K562 (cell line): ENCODE data around the gene ENDOD1. TPM values are rescaled to one million over a fixed set of nuclear protein-coding genes. Genes with fewer than 3 reads are reported as not detected.

Experiments used
- ATAC-seq: fragments of 200-7000 bp; cut with Tn5 transposase; 3 replicates; pipeline ENCODE4 v1.9.1; 2020; ENCODE audit warnings: moderate library complexity
- BruUV-seq: library from RNA; stranded (reverse); fragments of 400-500 nt; replicated peaks from 2 replicates; lab custom pipeline; 2021; lab: Mats Ljungman, UMichigan
- CTCF ChIA-PET: fragments of 300-600 bp; formaldehyde crosslinking; extraction: SDS; loops from one replicate; lab custom pipeline; 2021; ENCODE audit warnings: low intra/inter-chr PET ratio; lab: Yijun Ruan, JAX
- POLR2A ChIA-PET: fragments of 300-600, 350-650 bp; sonication (Branson Sonifier 250); formaldehyde crosslinking; extraction: SDS; loops from one replicate; lab custom pipeline; 2021; ENCODE audit warnings: antibody characterized with exemption, inconsistent platforms; lab: Yijun Ruan, JAX
- DNase-seq, 4 experiments: peaks; one replicate each; pipeline versions ENCODE4 v3.0.0 to v3.0.0-alpha.2; 2011 to 2018; ENCODE audit warnings: low spot score in 3 of 4, mixed read lengths in 3 of 4; ENCODE audit errors: extremely low read depth in 1 of 4
- FAIRE-seq: peaks from 2 replicates; lab custom pipeline; 2011; peaks lifted over from hg19 to GRCh38; lab: Jason Lieb, UNC
- H2AFZ ChIP-seq: 2 replicates; pipeline ENCODE4 v1.6.0; 2011; ENCODE audit warnings: low read depth, low read length, control low read depth, inconsistent platforms
- H3K27ac ChIP-seq: fragments of 200-600 bp; 3 replicates; pipeline ENCODE4 v1.8.0; 2011; ENCODE audit warnings: low read depth, mild to moderate bottlenecking, control low read depth, inconsistent platforms, low read length, moderate library complexity, mixed read lengths; ENCODE audit errors: extremely low read depth
- H3K27me3 ChIP-seq, 2 experiments: fragments of 300-600 bp in 1 of 2; 2 replicates in 1 of 2; 3 replicates in 1 of 2; pipeline versions ENCODE4 v1.6.0 to v1.8.0; 2011; ENCODE audit warnings: inconsistent platforms in 2 of 2, low read length in 2 of 2, mild to moderate bottlenecking in 1 of 2, mixed read lengths in 1 of 2, moderate library complexity in 1 of 2; ENCODE audit not compliant: control insufficient read depth in 2 of 2, insufficient read depth in 2 of 2
- H3K36me3 ChIP-seq: fragments of 300-600 bp; 3 replicates; pipeline ENCODE4 v1.8.0; 2011; ENCODE audit warnings: mild to moderate bottlenecking, low read length, inconsistent platforms; ENCODE audit not compliant: control insufficient read depth, insufficient read depth
- H3K4me1 ChIP-seq, 2 experiments: fragments of 200-600 bp in 1 of 2; replicated peaks in 1 of 2; 2 replicates in 1 of 2; 3 replicates in 1 of 2; pipeline versions ENCODE4 v1.5.1 to v1.8.0; 2011; ENCODE audit warnings: inconsistent platforms in 2 of 2, low read length in 2 of 2, mild to moderate bottlenecking in 1 of 2, mixed read lengths in 1 of 2, moderate library complexity in 1 of 2; ENCODE audit not compliant: control insufficient read depth in 2 of 2, insufficient read depth in 2 of 2
- H3K4me2 ChIP-seq: 2 replicates; pipeline ENCODE4 v1.6.1; 2011; ENCODE audit warnings: low read length, control low read depth, inconsistent platforms, mixed read lengths; ENCODE audit not compliant: insufficient read depth
- H3K4me3 ChIP-seq: fragments of 200-600 bp; sonication (generic), shearing (Covaris generic); 2 replicates; pipeline ENCODE4 v1.5.1; 2016; ENCODE audit warnings: control low read depth, inconsistent platforms
- H3K79me2 ChIP-seq: fragments of 200-600 bp; 3 replicates; pipeline ENCODE4 v1.8.0; 2011; ENCODE audit warnings: low read length, inconsistent platforms; ENCODE audit not compliant: control insufficient read depth, insufficient read depth
- H3K9ac ChIP-seq, 2 experiments: 2 replicates each; pipeline versions ENCODE4 v1.6.0 to v1.6.1; 2011; ENCODE audit warnings: low read depth in 2 of 2, low read length in 2 of 2, control low read depth in 1 of 2, inconsistent platforms in 1 of 2, mild to moderate bottlenecking in 1 of 2, mixed read lengths in 1 of 2; ENCODE audit not compliant: insufficient read depth in 1 of 2
- H3K9me1 ChIP-seq: one replicate; pipeline ENCODE4 v1.6.0; 2011; ENCODE audit warnings: inconsistent platforms, mild to moderate bottlenecking, low read length, moderate library complexity; ENCODE audit not compliant: control insufficient read depth, insufficient read depth
- H3K9me3 ChIP-seq: replicated peaks from 2 replicates; pipeline ENCODE4 v1.5.1; 2011; ENCODE audit warnings: low read depth, low read length, inconsistent platforms; ENCODE audit not compliant: control insufficient read depth, insufficient read depth
- H4K20me1 ChIP-seq: replicated peaks from 2 replicates; pipeline ENCODE4 v1.6.1; 2011; ENCODE audit warnings: low read length, inconsistent platforms, mixed read lengths; ENCODE audit not compliant: control insufficient read depth, insufficient read depth
- COPS2 ChIP-seq: fragments of 450-650 bp; conservative IDR thresholded peaks from 2 replicates; pipeline ENCODE4 v1.6.1; 2016; ENCODE audit warnings: mild to moderate bottlenecking, moderate library complexity
- FOXA3 ChIP-seq, 2 experiments: fragments of 450-650 bp in 1 of 2; sonication (generic) in 1 of 2; formaldehyde crosslinking; IDR thresholded peaks in 1 of 2; conservative IDR thresholded peaks in 1 of 2; 2 replicates each; pipeline versions ENCODE4 v1.4.0 to v1.8.0; 2020 to 2022; ENCODE audit warnings: mild to moderate bottlenecking in 2 of 2, missing genetic modification reagents in 1 of 2
- FOXM1 ChIP-seq, 2 experiments: fragments of 450-650 bp in 1 of 2; sonication (generic) in 1 of 2; formaldehyde crosslinking in 1 of 2; IDR thresholded peaks; 2 replicates each; pipeline versions ENCODE4 v1.6.1 to v1.9.0; 2017 to 2022; ENCODE audit warnings: low read depth in 2 of 2, mild to moderate bottlenecking in 2 of 2, missing genetic modification reagents in 1 of 2, moderate library complexity in 1 of 2
- GTF2B ChIP-seq: IDR thresholded peaks from 2 replicates; pipeline ENCODE4 v1.6.1; 2011; ENCODE audit not compliant: insufficient read length; ENCODE audit errors: extremely low read depth
- HDAC2 ChIP-seq: fragments of 450-650 bp; IDR thresholded peaks from 2 replicates; pipeline ENCODE4 v1.6.1; 2016; ENCODE audit warnings: mild to moderate bottlenecking
- HDAC3 ChIP-seq: fragments of 450-650 bp; IDR thresholded peaks from 2 replicates; pipeline ENCODE4 v1.6.1; 2018; ENCODE audit warnings: borderline replicate concordance, mild to moderate bottlenecking, moderate library complexity; ENCODE audit not compliant: partially characterized antibody
- HMGN3 ChIP-seq: IDR thresholded peaks from 2 replicates; pipeline ENCODE4 v1.6.1; 2011; ENCODE audit warnings: borderline replicate concordance, low read depth, mild to moderate bottlenecking, mixed read lengths, low read length; ENCODE audit not compliant: insufficient read length; ENCODE audit errors: extremely low read depth
- KAT2B ChIP-seq: IDR thresholded peaks from one replicate; pipeline ENCODE4 v1.6.1; 2012; ENCODE audit warnings: low read depth, mild to moderate bottlenecking, control low read depth, inconsistent platforms, low read length, moderate library complexity
- MYNN ChIP-seq, 2 experiments: sonication (generic); formaldehyde crosslinking in 1 of 2; IDR thresholded peaks; 2 replicates each; pipeline versions ENCODE4 v1.5.0 to v1.6.1; 2016 to 2020; ENCODE audit warnings: antibody characterized with exemption in 1 of 2, missing genetic modification reagents in 1 of 2
- NEUROD1 ChIP-seq: fragments of 150-350 bp; IDR thresholded peaks from 2 replicates; pipeline ENCODE4 v1.6.1; 2014; ENCODE audit warnings: borderline replicate concordance, low read length, low read depth; ENCODE audit not compliant: partially characterized antibody
- NFATC3 ChIP-seq: fragments of 450-650 bp; IDR thresholded peaks from 2 replicates; pipeline ENCODE4 v1.6.1; 2017; ENCODE audit warnings: mild to moderate bottlenecking
- PML ChIP-seq: IDR thresholded peaks from 2 replicates; pipeline ENCODE4 v1.6.1; 2012; ENCODE audit warnings: low read length, inconsistent platforms
- RNF219 ChIP-seq: fragments of 250-450 bp; sonication (Bioruptor Pico); IDR thresholded peaks from 2 replicates; pipeline ENCODE4 v1.5.0; 2022; ENCODE audit warnings: mild to moderate bottlenecking
- SNRNP70 ChIP-seq: fragments of 200-400 bp; formaldehyde crosslinking; optimal IDR thresholded peaks from 2 replicates; pipeline ENCODE3; 2017; ENCODE audit warnings: low read depth, low read length
- ZNF197 ChIP-seq: fragments of 200-800 bp; sonication (Bioruptor generic); IDR thresholded peaks from 2 replicates; pipeline ENCODE4 v1.6.1; 2016; ENCODE audit warnings: low read depth, missing genetic modification characterization, missing compliant biosample characterization
- ZNF511 ChIP-seq: sonication (generic); formaldehyde crosslinking; IDR thresholded peaks from 2 replicates; pipeline ENCODE4 v1.8.0; 2022; ENCODE audit warnings: mild to moderate bottlenecking, missing genetic modification reagents
- ZNF76 ChIP-seq: fragments of 250-450 bp; sonication (Bioruptor Pico); IDR thresholded peaks from 2 replicates; pipeline ENCODE4 v1.4.0; 2020; ENCODE audit warnings: mild to moderate bottlenecking, moderate library complexity, borderline replicate concordance
- WGBS: fragments of 100-300 bp; shearing (Covaris generic); methylation state at CpG from one replicate; pipeline ENCODE4 v1.1.6; 2016; ENCODE audit warnings: low coverage, mixed read lengths; ENCODE audit not compliant: insufficient coverage; ENCODE audit errors: missing lambda C conversion rate; 5-methylcytosine and 5-hydroxymethylcytosine counted together
- in situ Hi-C: fragments of 300-500 bp; cut with MboI; formaldehyde crosslinking; loops from 4 replicates; pipeline ENCODE4 v1.15.0; 2018; ENCODE audit warnings: inconsistent platforms, mixed read lengths
- intact Hi-C: fragments of 100-400 bp; cut with micrococcal nuclease; formaldehyde crosslinking; loops from 2 replicates; pipeline ENCODE4 v1.14.2; 2022
- polyA plus RNA-seq, 8 experiments: library from polyadenylated mRNA; depleted of rRNA in 4 of 8; stranded (reverse) in 5 of 8; unstranded in 3 of 8; fragments of >200 nt; fragmentation: Nextera tagmentation in 2 of 8; fragmentation: Illumina TruSeq in 1 of 8; extraction: Ambion mirVana in 2 of 8; extraction: Trizol in 1 of 8; gene quantifications; 2 replicates each; pipeline versions ENCODE4 v1.2.1 to v1.2.3, GENCODE V29; 2011 to 2014; ENCODE audit warnings: inconsistent platforms in 1 of 8, missing spikeins in 1 of 8
- total RNA-seq, 7 experiments: library from RNA; depleted of rRNA in 6 of 7; stranded (reverse); fragments of >200 nt in 6 of 7; fragmentation: Illumina TruSeq in 2 of 7; extraction: Trizol in 2 of 7; gene quantifications; 2 replicates each; pipeline versions ENCODE4 v1.2.1 to v1.2.3, GENCODE V29; 2011 to 2021; ENCODE audit warnings: low replicate concordance in 1 of 7

Gene ENDOD1
- total and polyA plus RNA-seq, 9 of the 15 experiments (the other 6 are each of a cell fraction or from before 2014, with no cell fraction given): 4.2 to 11.8 (median 9.3) TPM

GRCh38 chr11:95149651-95150364 lies 60.2 kb downstream of the ENDOD1 start:
- Histone ChIP-seq H4K20me1 (no peaks in the 10 kb centered on the region), H3K4me1 (peaks cover 51 to 62% of the 10 kb centered on the region in 2 experiments), H3K4me2 (no peak overlapping the region), H2AFZ (peak overlapping the region; percentile 42; the same call in 1 of the 2 replicates), H3K79me2 (no peaks in the 10 kb centered on the region), H3K27ac (peak overlapping the region; percentile 20; the same call in 2 of the 3 replicates), H3K27me3 (no peaks in the 10 kb centered on the region), H3K4me3 (no peak overlapping the region), H3K9me3 (no peaks in the 10 kb centered on the region; the same call in 1 of the 2 replicates), H3K9me1 (no peaks in the 10 kb centered on the region), H3K9ac (0 out of 4 replicates have a peak overlapping the region, but pooled peaks of 1 of the 2 experiments have one; percentile 54), H3K36me3 (no peaks in the 10 kb centered on the region)
- POLR2A ChIA-PET: interaction anchor here (0.6 to 1.0 kb wide), 3 partner anchors 83 to 1313 kb away, joined by 3 read pairs; partner anchors contain the start of genes CEP57, FAM76B and SRSF8
- intact Hi-C loops: loop anchor here (5.0 to 10.0 kb wide), 6 partner anchors 48 to 1277 kb away; partner anchors contain the start of genes CWC15 and KDM4D
- DNase-seq (no peak), ATAC-seq (no peak), FAIRE-seq (no peak)
- no TSS peak for BruUV-seq
- WGBS: 82% methylated on average over 21 of the region's 23 CpGs
- CTCF ChIA-PET: no interaction called here
- in situ Hi-C loops: loop anchor here (10.0 kb wide), 2 partner anchors 155 to 525 kb away; no protein-coding TSS in a partner anchor
- TF ChIP-seq RNF219 (CRISPR knock-in tag): no peak
- no peak for TF ChIP-seq NEUROD1
- TF ChIP-seq ZNF511 (CRISPR knock-in tag): no peak
- TF ChIP-seq KAT2B: no peak
- no peak for TF ChIP-seq NFATC3
- TF ChIP-seq HMGN3: no peak
- no peak for TF ChIP-seq ZNF197 (CRISPR knock-in tag)
- TF ChIP-seq HDAC3: no peak
- TF ChIP-seq ZNF76: no peak
- TF ChIP-seq FOXM1 (IDR thresholded peaks at IDR 0.05; ENCODE audit: low read depth): no peak
- no peak for TF ChIP-seq FOXM1 (CRISPR knock-in tag; IDR thresholded peaks at IDR 0.05; ENCODE audit: low read depth)
- TF ChIP-seq COPS2: no peak
- no peak for TF ChIP-seq FOXA3 (CRISPR knock-in tag; conservative IDR thresholded peaks at IDR 0.05 in 1 of 2, IDR thresholded peaks at IDR 0.05 in 1 of 2)
- TF ChIP-seq HDAC2: no peak
- TF ChIP-seq PML: no peak
- TF ChIP-seq SNRNP70: no peak
- no peak for TF ChIP-seq GTF2B
- no peak for TF ChIP-seq MYNN (IDR thresholded peaks at IDR 0.05)
- TF ChIP-seq MYNN (CRISPR knock-in tag; IDR thresholded peaks at IDR 0.05): no peak
